H1 (cell line): ENCODE results near the gene RPS15. TPM values are rescaled to one million over a fixed set of nuclear protein-coding genes. Genes with fewer than 3 reads are reported as not detected.
A peak's percentile ranks its signal among the peaks of the same experiment; 100 is the strongest.

Experiments
- CTCF ChIA-PET: fragments of 300-600 bp; sonication (Branson Sonifier 250); formaldehyde crosslinking; loops from one replicate; lab custom pipeline; 2021; ENCODE audit not compliant: partially characterized antibody; lab: Charles Lee
- POLR2A ChIA-PET: fragments of 300-600 bp; sonication (Branson Sonifier 250); formaldehyde crosslinking; loops from one replicate; lab custom pipeline; 2021; ENCODE audit warnings: inconsistent platforms; ENCODE audit not compliant: partially characterized antibody; lab: Charles Lee
- DNase-seq, 2 experiments: peaks; one replicate each; pipeline versions ENCODE4 v3.0.0 to v3.0.0-alpha.2; 2010 to 2022; ENCODE audit warnings: low spot score in 2 of 2, low read depth in 1 of 2, mixed read lengths in 1 of 2
- FAIRE-seq: peaks from 2 replicates; lab custom pipeline; 2011; peaks lifted over from hg19 to GRCh38; lab: Jason Lieb, UNC
- H2AFZ ChIP-seq: 2 replicates; pipeline ENCODE4 v1.8.1; 2012; ENCODE audit warnings: low read length, inconsistent platforms
- H2AK5ac ChIP-seq: 2 replicates; pipeline ENCODE4 v1.6.1; 2013; ENCODE audit warnings: low read depth, low read length
- H2BK120ac ChIP-seq: replicated peaks from 2 replicates; pipeline ENCODE3; 2013; ENCODE audit warnings: low read depth, low read length, inconsistent platforms
- H2BK12ac ChIP-seq: 2 replicates; pipeline ENCODE4 v1.6.1; 2013; ENCODE audit warnings: low read depth, low read length
- H2BK15ac ChIP-seq: 2 replicates; pipeline ENCODE4 v1.6.1; 2013; ENCODE audit warnings: low read length
- H2BK20ac ChIP-seq: 2 replicates; pipeline ENCODE4 v1.6.1; 2013; ENCODE audit warnings: low read length
- H2BK5ac ChIP-seq: 2 replicates; pipeline ENCODE4 v1.6.1; 2013; ENCODE audit warnings: low read depth, low read length
- H3K14ac ChIP-seq: 2 replicates; pipeline ENCODE4 v1.6.1; 2013; ENCODE audit warnings: inconsistent platforms; ENCODE audit not compliant: insufficient read length
- H3K18ac ChIP-seq: 2 replicates; pipeline ENCODE4 v1.6.1; 2013; ENCODE audit warnings: low read length; ENCODE audit errors: extremely low read depth
- H3K23ac ChIP-seq: 2 replicates; pipeline ENCODE4 v1.6.1; 2013; ENCODE audit warnings: inconsistent platforms; ENCODE audit not compliant: insufficient read length
- H3K23me2 ChIP-seq: 2 replicates; pipeline ENCODE4 v1.6.1; 2013; ENCODE audit warnings: low read depth, low read length
- H3K27ac ChIP-seq: 2 replicates; pipeline ENCODE4 v1.6.1; 2011; ENCODE audit warnings: low read depth, low read length, inconsistent platforms
- H3K27me3 ChIP-seq, 4 experiments: replicated peaks in 1 of 4; 1 replicate in 1 of 4; 2 replicates in 3 of 4; pipeline versions ENCODE4 v1.6.1 to v1.8.1; 2011 to 2013; ENCODE audit warnings: low read length in 3 of 4, mild to moderate bottlenecking in 3 of 4, inconsistent platforms in 2 of 4, mixed read lengths in 2 of 4, moderate library complexity in 1 of 4; ENCODE audit not compliant: control insufficient read depth in 3 of 4, insufficient read depth in 3 of 4; ENCODE audit errors: extremely low read depth in 1 of 4
- H3K36me3 ChIP-seq, 4 experiments: 2 replicates each; pipeline versions ENCODE4 v1.6.1 to v1.8.1; 2011 to 2013; ENCODE audit warnings: mild to moderate bottlenecking in 4 of 4, low read length in 3 of 4, moderate library complexity in 2 of 4, control low read depth in 1 of 4, inconsistent platforms in 1 of 4; ENCODE audit not compliant: insufficient read depth in 4 of 4, control insufficient read depth in 2 of 4
- H3K4ac ChIP-seq: replicated peaks from 2 replicates; pipeline ENCODE3; 2013; ENCODE audit warnings: low read length, low read depth, mixed read lengths, inconsistent platforms; ENCODE audit not compliant: insufficient read length
- H3K4me1 ChIP-seq, 4 experiments: replicated peaks in 1 of 4; 1 replicate in 1 of 4; 2 replicates in 3 of 4; pipeline versions ENCODE4 v1.6.1 to v1.8.1; 2011 to 2013; ENCODE audit warnings: low read length in 3 of 4, inconsistent platforms in 2 of 4, mixed read lengths in 1 of 4; ENCODE audit not compliant: insufficient read depth in 4 of 4, control insufficient read depth in 3 of 4
- H3K4me2 ChIP-seq, 2 experiments: 2 replicates each; pipeline versions ENCODE4 v1.6.1 to v1.8.1; 2011 to 2013; ENCODE audit warnings: low read depth in 2 of 2, low read length in 2 of 2, control low read depth in 1 of 2, inconsistent platforms in 1 of 2, mild to moderate bottlenecking in 1 of 2; ENCODE audit not compliant: insufficient read depth in 1 of 2
- H3K4me3 ChIP-seq, 4 experiments: fragments of 200-600, 300-600 bp in 1 of 4; sonication (generic), shearing (Covaris generic), sonication (Bioruptor Twin) in 1 of 4; 2 replicates each; pipeline versions ENCODE4 v1.5.1 to v1.8.1; 2011 to 2016; ENCODE audit warnings: low read length in 4 of 4, low read depth in 3 of 4, control low read depth in 2 of 4, inconsistent platforms in 2 of 4, mild to moderate bottlenecking in 2 of 4, mixed read lengths in 1 of 4, moderate library complexity in 1 of 4; ENCODE audit not compliant: insufficient read depth in 2 of 4; ENCODE audit errors: extremely low read depth in 1 of 4
- H3K56ac ChIP-seq: replicated peaks from 2 replicates; pipeline ENCODE3; 2013; ENCODE audit warnings: low read depth, mild to moderate bottlenecking, mixed read lengths, low read length, inconsistent platforms; ENCODE audit not compliant: insufficient read length
- H3K79me1 ChIP-seq: 2 replicates; pipeline ENCODE4 v1.6.1; 2013; ENCODE audit warnings: low read depth, low read length, control low read depth
- H3K79me2 ChIP-seq, 2 experiments: 2 replicates each; pipeline versions ENCODE4 v1.6.1 to v1.8.1; 2012 to 2013; ENCODE audit warnings: low read length in 2 of 2, mild to moderate bottlenecking in 2 of 2, inconsistent platforms in 1 of 2; ENCODE audit not compliant: insufficient read depth in 2 of 2, control insufficient read depth in 1 of 2
- H3K9ac ChIP-seq, 4 experiments: replicated peaks in 1 of 4; 1 replicate in 1 of 4; 2 replicates in 3 of 4; pipeline versions ENCODE4 v1.6.1 to v1.8.1; 2011 to 2013; ENCODE audit warnings: low read depth in 3 of 4, low read length in 3 of 4, control low read depth in 2 of 4, mild to moderate bottlenecking in 2 of 4, moderate library complexity in 2 of 4, inconsistent platforms in 1 of 4; ENCODE audit errors: extremely low read depth in 1 of 4
- H3K9me3 ChIP-seq, 2 experiments: 2 replicates each; pipeline versions ENCODE4 v1.6.1 to v1.8.1; 2012 to 2013; ENCODE audit warnings: mild to moderate bottlenecking in 2 of 2, moderate library complexity in 2 of 2, control low read depth in 1 of 2, inconsistent platforms in 1 of 2, low read depth in 1 of 2, low read length in 1 of 2, mixed read lengths in 1 of 2; ENCODE audit not compliant: insufficient read depth in 2 of 2
- H4K20me1 ChIP-seq, 2 experiments: replicated peaks in 1 of 2; 2 replicates each; pipeline versions ENCODE3 to v1.8.1; 2011 to 2013; ENCODE audit warnings: inconsistent platforms in 2 of 2, low read length in 2 of 2, mild to moderate bottlenecking in 1 of 2; ENCODE audit not compliant: insufficient read depth in 2 of 2, control insufficient read depth in 1 of 2
- H4K5ac ChIP-seq: 2 replicates; pipeline ENCODE4 v1.6.1; 2013; ENCODE audit warnings: low read length, low read depth, mixed read lengths, inconsistent platforms; ENCODE audit not compliant: insufficient read length
- H4K8ac ChIP-seq: 2 replicates; pipeline ENCODE4 v1.8.0; 2013; ENCODE audit warnings: mild to moderate bottlenecking, moderate library complexity, low read length, inconsistent platforms; ENCODE audit not compliant: insufficient read depth; ENCODE audit errors: extremely low read depth
- H4K91ac ChIP-seq: replicated peaks from 2 replicates; pipeline ENCODE3; 2013; ENCODE audit warnings: low read length, mixed read lengths, inconsistent platforms; ENCODE audit not compliant: insufficient read length
- JUN ChIP-seq: IDR thresholded peaks from 2 replicates; pipeline ENCODE4 v1.6.1; 2011; ENCODE audit warnings: low read depth, mild to moderate bottlenecking, improper control_type of control experiment, low read length
- JUND ChIP-seq: IDR thresholded peaks from 2 replicates; pipeline ENCODE4 v1.6.1; 2011; ENCODE audit warnings: mild to moderate bottlenecking, improper control_type of control experiment, low read length
- POU5F1 ChIP-seq: IDR thresholded peaks from 2 replicates; pipeline ENCODE4 v1.6.1; 2011; ENCODE audit warnings: low read depth, mild to moderate bottlenecking, low read length, moderate library complexity
- RNF2 ChIP-seq: fragments of 200-900, 300-1000 bp; sonication (generic); IDR thresholded peaks from 2 replicates; pipeline ENCODE4 v1.7.1; 2016; ENCODE audit warnings: borderline replicate concordance, low read depth, mild to moderate bottlenecking, antibody characterized with exemption, low read length; ENCODE audit not compliant: poor library complexity, severe bottlenecking; ENCODE audit errors: missing control alignments
- SIX5 ChIP-seq: IDR thresholded peaks from 2 replicates; pipeline ENCODE4 v1.6.1; 2011; ENCODE audit warnings: mild to moderate bottlenecking, low read depth, low read length
- SP1 ChIP-seq: IDR thresholded peaks from 2 replicates; pipeline ENCODE4 v1.6.1; 2011; ENCODE audit warnings: low read depth, low read length
- SRF ChIP-seq: IDR thresholded peaks from 2 replicates; pipeline ENCODE4 v1.6.1; 2011; ENCODE audit warnings: mild to moderate bottlenecking, low read depth, low read length, moderate library complexity
- SUZ12 ChIP-seq: fragments of 200-600 bp; sonication (generic); IDR thresholded peaks from 2 replicates; pipeline ENCODE4 v1.6.1; 2012; ENCODE audit warnings: mild to moderate bottlenecking, inconsistent platforms, low read length, moderate library complexity, mixed read lengths
- TAF1 ChIP-seq: IDR thresholded peaks from 2 replicates; pipeline ENCODE4 v1.6.1; 2011; ENCODE audit warnings: mild to moderate bottlenecking, low read depth, low read length
- ZNF274 ChIP-seq: IDR thresholded peaks from 2 replicates; pipeline ENCODE4 v1.7.0; 2012; ENCODE audit warnings: low read length, borderline replicate concordance; ENCODE audit errors: extremely low read depth
- WGBS, 2 experiments: shearing (Covaris generic) in 1 of 2; methylation state at CpG; one replicate each; pipeline versions ENCODE4 v1.1.6 to v1.1.7; 2013 to 2015; ENCODE audit warnings: low lambda C conversion rate in 2 of 2, mixed read lengths in 2 of 2, inconsistent platforms in 1 of 2, low coverage in 1 of 2, missing lambda C conversion rate in 1 of 2; ENCODE audit not compliant: insufficient replicate concordance in 2 of 2, insufficient coverage in 1 of 2, insufficient read length in 1 of 2; ENCODE audit errors: extremely low coverage in 1 of 2, missing lambda C conversion rate in 1 of 2; 5-methylcytosine and 5-hydroxymethylcytosine counted together
- polyA plus RNA-seq, 7 experiments: library from polyadenylated mRNA; depleted of rRNA in 3 of 7; stranded (reverse) in 5 of 7; unstranded in 2 of 7; fragments of >200 nt in 5 of 7; fragments of 200-250 nt in 2 of 7; gene quantifications; 1 replicate in 5 of 7; 2 replicates in 1 of 7; 4 replicates in 1 of 7; pipeline versions ENCODE4 v1.2.1 to v1.2.3, GENCODE V29; 2011 to 2013; ENCODE audit warnings: missing spikeins in 2 of 7, mixed read lengths in 2 of 7
- total RNA-seq: library from RNA; stranded (reverse); fragmentation: NEBNext Ultra II Directional; extraction: Animal tissue kit (Norgen Biotek cat#: 25700); gene quantifications from 2 replicates; pipeline ENCODE4 v1.2.1, GENCODE V29; 2021
- TF ChIP-seq, protein P1 (sequence below): IDR thresholded peaks from 2 replicates; pipeline ENCODE4 v1.6.1; 2011; ENCODE audit warnings: low read depth, mild to moderate bottlenecking, low read length; ENCODE audit not compliant: insufficient read depth

Gene RPS15
- total and polyA plus RNA-seq, 2 of the 8 experiments (the other 6 are each of a cell fraction or from before 2014, with no cell fraction given) = 1,562 to 3,890 TPM

DNA sequence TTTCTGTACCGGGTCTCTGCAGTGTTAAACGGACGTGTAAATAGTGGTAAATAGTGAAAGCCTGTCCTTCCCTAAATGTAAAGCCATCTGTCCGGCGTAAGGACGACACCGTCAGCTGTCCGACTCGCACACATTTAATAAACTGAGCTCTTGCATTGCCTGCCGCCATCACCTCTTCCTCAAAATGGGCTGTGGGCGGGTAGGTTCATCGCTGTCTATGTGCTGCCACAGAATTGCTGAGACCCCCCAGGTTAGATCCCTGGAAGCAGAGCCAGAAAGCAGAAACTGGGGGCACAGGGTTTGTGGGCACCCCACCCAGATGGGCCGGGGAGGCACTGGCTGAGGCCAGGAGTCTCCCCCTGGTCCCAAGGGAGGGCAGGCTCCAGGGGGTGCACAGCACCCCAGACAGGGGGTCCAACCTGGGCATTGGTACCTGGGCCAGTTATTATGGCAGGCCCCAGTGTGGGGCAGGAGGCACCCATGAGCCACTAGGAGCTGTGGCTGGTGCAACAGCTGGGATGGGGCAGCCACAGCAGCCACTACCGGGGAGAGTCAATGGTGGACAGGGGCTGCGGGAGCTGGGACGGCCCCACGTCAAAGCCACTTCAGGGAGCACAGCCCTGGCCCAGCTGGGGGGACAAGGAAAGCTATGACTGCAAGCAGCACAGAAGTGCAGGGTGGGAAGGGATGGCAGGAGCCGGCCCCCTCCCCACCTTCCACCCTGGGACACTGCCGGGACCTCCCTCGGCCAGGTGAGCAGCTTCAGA, 35.1 kb downstream of the RPS15 start:
- H4K5ac ChIP-seq = no peak overlapping the region
- TF ChIP-seq JUND (no peak), ZNF274 (no peak), SUZ12 (no peak), POU5F1 (no peak), RNF2 (no peak), TAF1 (no peak), SRF (no peak), JUN (no peak), SP1 (no peak), SIX5 (no peak)
- TF ChIP-seq, protein P1, sequence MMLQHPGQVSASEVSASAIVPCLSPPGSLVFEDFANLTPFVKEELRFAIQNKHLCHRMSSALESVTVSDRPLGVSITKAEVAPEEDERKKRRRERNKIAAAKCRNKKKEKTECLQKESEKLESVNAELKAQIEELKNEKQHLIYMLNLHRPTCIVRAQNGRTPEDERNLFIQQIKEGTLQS = no peak

More for the DNA sequence above, 35.1 kb downstream of the RPS15 start:
- FAIRE-seq (no peak), DNase-seq (no peak)
- H3K9me3 ChIP-seq = no peaks in the 10 kb centered on the region
- H3K27ac ChIP-seq = no peak overlapping the region
- no peak overlapping the region for H2AFZ ChIP-seq
- H3K14ac ChIP-seq = no peak overlapping the region
- peak overlapping the region in 1 of 2 experiments; percentile 86; a peak in 1 of 4 replicates for H3K4me2 ChIP-seq
- no peak overlapping the region for H3K9ac ChIP-seq
- peaks cover 0 to 24% (median 13%) of the 10 kb centered on the region in 4 experiments; a peak in 5 of 7 replicates for H3K4me1 ChIP-seq
- no peak overlapping the region; the same call in 1 of the 2 replicates for H4K8ac ChIP-seq
- H2BK5ac ChIP-seq = no peak overlapping the region
- no peak overlapping the region for H3K56ac ChIP-seq
- ChIA-PET POLR2A (interaction anchor here (0.7 to 4.5 kb wide), 12 partner anchors 7 to 200 kb away, joined by 3 to 27 read pairs (median 4); partner anchors contain the start of gene REEP6), CTCF (interaction anchor here (0.6 to 2.4 kb wide), 8 partner anchors 8 to 248 kb away, joined by 3 to 10 read pairs (median 6); no protein-coding TSS in a partner anchor)
- no peak overlapping the region for H3K23ac ChIP-seq
- H3K18ac ChIP-seq = no peak overlapping the region
- H4K20me1 ChIP-seq = peaks cover 20 to 51% of the 10 kb centered on the region in 2 experiments
- no peak overlapping the region for H2BK15ac ChIP-seq
- H3K36me3 ChIP-seq = peaks cover 0 to 16% (median 3%) of the 10 kb centered on the region in 4 experiments; a peak in 3 of 8 replicates
- WGBS, 2 experiments = 95% methylated on average over 19 of the region's 20 CpGs; no CpG with 5 or more reads in 1 of the 2 experiments
- H2BK20ac ChIP-seq = no peak overlapping the region
- no peak overlapping the region for H3K4me3 ChIP-seq
- H2BK120ac ChIP-seq = no peak overlapping the region
- H3K4ac ChIP-seq = no peak overlapping the region
- no peak overlapping the region for H2BK12ac ChIP-seq
- no peak overlapping the region for H4K91ac ChIP-seq
- H3K79me1 ChIP-seq = peaks cover 2% of the 10 kb centered on the region; the same call in 1 of the 2 replicates
- peaks cover 13% of the 10 kb centered on the region for H3K23me2 ChIP-seq
- no peak overlapping the region for H2AK5ac ChIP-seq
- H3K79me2 ChIP-seq = peaks cover 0 to 4% of the 10 kb centered on the region in 2 experiments; a peak in 1 of 4 replicates
- H3K27me3 ChIP-seq = peaks cover 31 to 51% (median 48%) of the 10 kb centered on the region in 4 experiments
